Activated CD4-positive, CD25-positive, alpha-beta regulatory T cell treated with anti-CD3 and anti-CD28 coated beads, Interleukin-2, amount 50 U/mL, for 24 hours (primary cell): ENCODE data around the gene UNK.
"Not testable (repeated sequence)": the region's sequence is repeated elsewhere in the genome, so short reads cannot be mapped to it uniquely, and the experiment has no call there.

Source experiments
- ATAC-seq, 2 donors: fragments of 150-1000 bp; cut with Tn5 transposase; one replicate each; pipeline ENCODE4 v1.10.0; 2021; ENCODE audit warnings: mild to moderate bottlenecking in 1 of 2, moderate library complexity in 1 of 2

The UNK gene

DNA sequence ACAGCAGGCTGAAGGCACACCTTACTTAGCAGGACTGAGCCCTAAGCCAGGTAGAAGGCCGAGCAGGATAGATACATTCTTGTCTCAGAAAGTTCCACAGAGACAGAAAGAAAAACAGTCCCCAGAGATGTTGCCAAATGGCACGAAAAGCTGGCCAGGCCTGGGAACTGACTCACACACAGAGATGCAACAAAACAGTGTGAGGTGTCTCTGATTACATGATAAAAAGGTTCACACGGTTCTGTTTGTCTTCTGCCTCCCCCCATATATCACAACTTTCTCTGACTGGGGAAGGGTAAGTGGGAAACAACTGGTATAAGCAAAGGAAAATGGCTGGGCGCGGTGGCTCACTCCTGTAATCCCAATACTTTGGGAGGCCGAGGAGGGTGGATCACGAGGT lies 68.8 kb downstream of the UNK start:
- no peak for ATAC-seq

DNA sequence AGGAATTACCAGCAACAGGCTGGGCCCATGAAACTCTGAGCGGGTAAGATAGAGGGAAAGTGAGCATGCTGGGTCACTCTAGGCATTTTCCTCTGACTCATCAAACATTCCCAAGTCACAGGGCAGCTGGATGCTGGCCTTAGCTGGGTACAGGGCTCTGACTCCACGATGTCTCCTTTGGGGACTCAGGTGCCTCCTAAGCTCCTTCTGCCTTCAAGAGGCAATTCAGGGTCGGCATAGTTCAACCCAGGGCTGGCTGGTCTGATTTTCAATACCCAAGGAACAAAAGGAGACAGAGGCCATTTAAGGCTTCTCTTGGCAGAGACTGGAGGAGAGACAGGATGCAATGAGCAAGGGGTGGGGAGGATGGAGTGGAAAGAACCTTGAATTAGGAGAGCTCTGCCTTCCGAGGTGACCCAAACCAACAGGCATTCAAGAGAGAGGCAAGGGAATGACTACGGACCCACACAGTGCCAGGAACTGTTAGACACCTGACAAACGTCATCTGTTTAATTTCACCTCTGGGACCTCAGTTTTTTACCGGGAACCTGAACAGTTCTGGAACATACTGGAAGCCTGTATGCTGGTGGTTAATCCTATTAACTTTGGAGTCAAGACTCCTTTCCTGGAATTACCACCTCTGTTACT lies 69.6 kb downstream of the UNK start:
- ATAC-seq = no peak

DNA sequence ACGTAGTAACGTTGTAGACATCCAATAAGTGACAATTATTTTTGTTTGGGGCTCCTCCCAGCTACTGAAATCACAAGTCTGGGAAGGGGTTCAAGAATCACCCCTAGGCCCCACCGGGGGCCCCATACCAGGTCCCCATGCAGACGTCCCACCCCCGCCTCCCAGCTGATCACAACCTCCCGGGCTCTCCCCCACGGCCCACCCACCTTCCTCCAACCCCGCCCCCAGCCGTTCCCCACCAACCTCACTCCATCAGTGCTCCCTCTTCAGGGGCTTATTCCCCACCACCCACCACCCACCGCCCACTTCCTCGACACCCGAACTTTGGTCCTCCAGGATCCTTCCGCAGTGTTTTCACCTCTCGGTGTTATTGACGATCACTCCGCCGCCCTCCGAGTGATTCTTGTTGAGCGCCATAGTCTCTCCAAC lies 70.3 kb downstream of the UNK start:
- no peak for ATAC-seq

DNA sequence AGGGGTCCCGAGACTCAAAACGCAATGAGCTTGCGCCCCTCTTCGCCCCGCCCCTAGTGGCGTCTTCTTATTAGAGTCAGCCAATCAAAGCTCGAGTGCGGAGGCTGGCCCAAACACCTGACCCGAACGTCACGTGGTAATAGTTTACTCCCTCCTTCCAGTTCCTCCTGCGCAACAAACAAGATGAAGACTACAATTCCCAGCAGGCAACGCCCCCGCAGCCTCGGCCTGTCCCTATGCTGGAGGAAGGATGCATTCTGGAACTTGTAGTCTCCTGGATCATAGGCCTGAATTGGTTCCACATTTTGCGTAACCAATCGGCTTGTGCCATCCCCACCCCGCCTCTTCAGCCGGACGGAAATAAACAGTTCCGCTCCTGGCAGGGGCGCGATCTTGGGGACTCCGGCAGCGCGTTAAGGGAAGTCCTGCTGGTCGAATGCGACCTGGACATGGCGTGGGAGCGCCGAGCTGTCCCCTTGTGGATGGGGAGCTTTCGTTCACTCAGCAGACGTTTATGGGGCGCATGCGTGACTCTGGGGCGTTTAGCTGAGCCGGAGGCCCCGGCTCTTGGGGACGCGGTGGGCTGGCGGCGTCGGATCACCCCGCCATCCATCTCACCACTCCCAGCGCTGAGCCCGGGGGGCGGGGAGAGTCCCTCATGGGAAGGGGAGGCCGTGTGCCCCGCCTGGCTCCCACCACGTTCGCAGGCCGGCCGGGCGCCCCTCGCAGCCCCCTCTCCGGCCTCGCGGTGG lies 70.9 kb downstream of the UNK start, which contains the start of gene WBP2:
Gene WBP2, minus strand, starts transcription at position 26 of the 752 bp plus-strand sequence. CDS start 38 bp downstream, outside the sequence.
- ATAC-seq = peak; percentile 90 to 93

DNA sequence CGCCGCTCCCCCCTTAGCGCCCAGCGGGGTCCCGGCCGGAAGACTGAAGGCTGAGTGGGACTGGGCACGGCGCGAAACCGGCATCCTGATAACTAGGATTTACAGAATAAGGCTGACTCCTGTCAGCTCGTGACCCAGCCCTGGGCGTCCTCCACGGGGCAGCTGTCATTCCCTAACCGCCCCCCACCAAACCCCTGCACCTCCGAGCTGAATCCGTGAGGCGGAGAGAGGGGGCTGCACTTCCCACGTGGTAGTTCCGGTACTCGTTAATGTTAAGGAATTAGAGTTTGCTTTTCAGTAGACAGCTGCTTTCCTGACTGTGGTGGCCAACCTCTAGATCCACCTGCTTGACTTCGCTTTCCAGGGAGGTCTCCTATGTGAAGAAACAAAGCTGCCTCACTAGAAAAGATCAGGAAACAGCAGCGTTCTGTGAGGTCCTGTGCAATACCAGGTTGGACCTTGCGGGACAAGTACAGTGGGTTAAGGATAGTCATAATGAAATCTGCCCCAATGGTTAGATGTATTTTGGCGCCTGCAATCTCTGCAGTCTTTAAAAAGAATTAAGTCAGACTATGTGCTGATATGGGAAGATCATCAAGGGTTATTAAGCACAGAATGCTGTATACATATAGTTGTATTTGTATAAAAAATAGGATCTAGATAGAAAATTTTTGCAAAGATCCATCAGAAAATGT lies 71.6 kb downstream of the UNK start:
- ATAC-seq = peak in 1 of 2 donors; percentile 14

DNA sequence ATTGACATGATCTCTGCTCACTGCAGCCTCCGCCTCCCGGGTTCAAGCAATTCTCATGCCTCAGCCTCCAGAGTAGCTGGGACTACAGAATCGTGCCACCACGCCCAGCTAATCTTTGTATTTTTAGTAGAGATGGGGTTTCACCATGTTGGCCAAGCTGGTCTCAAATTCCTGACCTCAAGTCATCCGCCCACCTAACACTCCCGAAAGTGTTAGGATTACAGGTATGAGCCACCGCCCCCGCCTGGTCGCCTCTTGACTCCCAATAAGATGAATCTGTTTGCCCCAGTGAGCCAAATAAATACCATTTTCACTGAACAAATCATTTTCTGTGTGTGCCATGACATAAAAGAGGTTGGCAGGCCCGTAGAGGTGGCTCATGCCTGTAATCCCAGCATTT lies 74.8 kb downstream of the UNK start:
- not testable (repeated sequence) for ATAC-seq

DNA sequence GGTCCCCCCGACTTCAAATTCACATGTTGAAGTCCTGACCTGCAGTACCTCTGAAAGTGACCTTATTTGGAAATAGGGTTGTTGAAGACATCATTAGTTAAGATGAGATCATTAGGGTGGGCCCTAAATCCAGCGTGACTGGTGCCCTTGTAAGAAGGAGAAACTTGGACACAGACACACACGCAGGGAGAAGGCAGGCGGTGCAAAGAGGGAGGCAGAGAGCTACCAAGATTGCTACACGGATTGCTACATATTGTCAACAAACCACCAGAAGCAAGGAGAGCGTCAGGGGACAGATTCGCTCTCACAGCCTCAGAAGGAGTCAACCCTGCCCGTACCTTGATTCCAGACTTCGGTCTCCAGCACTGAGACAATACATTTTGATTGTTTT lies 77.3 kb downstream of the UNK start:
- no peak for ATAC-seq

DNA sequence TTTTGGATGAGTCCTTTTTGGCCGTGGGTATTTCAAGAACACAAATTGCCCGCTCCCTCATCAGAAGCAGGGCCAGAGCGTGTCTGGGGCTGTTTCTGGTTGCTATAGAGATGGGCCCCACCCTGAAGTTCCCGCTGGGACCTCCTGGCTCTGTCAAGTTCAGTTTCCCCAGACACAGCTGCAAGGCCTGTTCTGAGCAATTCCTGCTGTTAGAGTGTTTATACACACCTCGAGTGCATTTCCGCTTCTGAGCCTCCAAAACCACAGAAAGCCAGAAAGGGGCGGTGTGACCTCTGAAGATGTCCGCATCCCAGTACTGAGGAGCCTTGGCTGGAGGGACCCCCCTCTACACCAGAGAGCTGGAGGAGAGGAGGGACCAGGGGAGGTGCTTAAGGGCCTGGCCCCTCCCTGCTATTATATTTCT lies 79.9 kb downstream of the UNK start:
- peak; percentile 32 to 51 for ATAC-seq

DNA sequence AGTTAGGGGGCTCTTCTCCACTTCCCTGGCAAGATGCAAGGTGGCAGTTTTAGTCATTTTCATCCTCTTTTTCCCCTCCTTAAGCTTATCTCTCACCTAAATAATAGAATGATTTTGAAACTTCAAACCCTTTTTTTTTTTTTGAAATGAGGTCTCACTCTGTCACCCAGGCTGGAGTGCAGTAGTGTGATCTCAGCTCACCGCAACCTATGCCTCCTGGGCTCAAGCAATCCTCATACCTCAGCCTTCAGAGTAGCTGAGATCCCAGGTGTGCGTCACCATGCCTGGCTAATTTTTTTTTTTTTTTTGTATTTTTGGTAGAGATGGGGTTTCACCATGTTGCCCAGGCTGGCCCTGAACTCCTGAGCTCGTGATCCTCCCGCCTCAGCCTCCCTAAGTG lies 80.3 kb downstream of the UNK start:
- not testable (repeated sequence) for ATAC-seq

DNA sequence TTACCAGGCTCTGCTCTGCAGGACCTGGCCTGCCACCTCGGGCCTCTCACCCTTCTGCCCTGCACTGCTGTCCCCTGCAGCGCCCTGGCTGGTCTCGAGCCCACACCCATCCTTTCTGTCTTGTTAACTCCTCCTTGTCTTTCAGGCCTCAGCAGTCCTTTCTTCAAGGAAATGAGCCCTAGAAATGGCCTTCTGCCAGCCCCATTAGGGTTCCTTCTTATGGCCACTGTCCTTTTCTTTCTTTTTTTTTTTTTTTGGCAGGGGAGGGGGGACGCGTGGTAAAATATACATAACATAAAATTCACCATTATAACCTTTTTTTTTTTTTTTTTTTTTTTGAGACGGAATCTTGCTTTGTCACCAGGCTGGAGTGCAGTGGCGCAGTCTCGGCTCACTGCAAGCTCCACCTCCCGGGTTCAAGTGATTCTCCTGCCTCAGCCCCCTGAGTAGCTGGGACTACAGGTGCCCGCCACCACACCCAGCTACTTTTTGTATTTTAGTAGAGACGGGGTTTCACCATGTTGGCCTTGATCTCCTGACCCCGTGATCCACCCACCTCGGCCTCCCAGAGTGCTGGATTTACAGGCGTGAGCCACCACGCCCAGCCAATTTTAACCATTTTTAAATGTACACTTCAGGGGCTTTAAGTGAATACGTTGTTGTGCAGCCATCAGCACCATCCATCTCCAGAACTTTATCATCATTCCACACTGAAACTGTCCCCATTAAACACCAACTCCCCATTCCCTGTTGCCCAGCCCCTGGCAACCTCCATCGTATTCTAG lies 81.0 kb downstream of the UNK start:
- not testable (repeated sequence) for ATAC-seq

DNA sequence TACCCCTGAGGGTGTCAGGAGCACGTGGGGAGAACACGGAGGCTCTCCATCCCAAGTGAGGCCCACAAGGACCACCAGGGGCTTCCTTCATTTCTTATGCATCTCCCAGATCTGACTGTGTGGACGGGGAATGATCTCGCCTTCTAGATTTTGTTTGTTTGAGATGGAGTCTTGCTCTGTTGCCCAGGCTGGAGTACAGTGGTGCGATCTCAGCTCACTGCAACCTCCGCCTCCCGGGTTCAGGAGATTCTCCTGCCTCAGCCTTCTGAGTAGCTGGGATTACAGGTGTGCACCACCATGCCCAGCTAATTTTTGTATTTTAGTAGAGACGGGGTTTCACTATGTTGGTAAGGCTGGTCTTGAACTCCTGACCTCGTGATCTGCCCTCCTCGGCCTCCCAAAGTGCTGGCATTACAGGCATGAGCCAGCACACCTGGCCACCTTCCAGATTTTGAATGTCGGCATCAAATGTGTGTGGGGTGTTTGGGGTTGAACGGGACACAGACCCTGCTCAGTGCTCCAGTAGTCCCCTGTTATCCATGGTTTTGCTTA lies 84.2 kb downstream of the UNK start:
- ATAC-seq = not testable (repeated sequence)

DNA sequence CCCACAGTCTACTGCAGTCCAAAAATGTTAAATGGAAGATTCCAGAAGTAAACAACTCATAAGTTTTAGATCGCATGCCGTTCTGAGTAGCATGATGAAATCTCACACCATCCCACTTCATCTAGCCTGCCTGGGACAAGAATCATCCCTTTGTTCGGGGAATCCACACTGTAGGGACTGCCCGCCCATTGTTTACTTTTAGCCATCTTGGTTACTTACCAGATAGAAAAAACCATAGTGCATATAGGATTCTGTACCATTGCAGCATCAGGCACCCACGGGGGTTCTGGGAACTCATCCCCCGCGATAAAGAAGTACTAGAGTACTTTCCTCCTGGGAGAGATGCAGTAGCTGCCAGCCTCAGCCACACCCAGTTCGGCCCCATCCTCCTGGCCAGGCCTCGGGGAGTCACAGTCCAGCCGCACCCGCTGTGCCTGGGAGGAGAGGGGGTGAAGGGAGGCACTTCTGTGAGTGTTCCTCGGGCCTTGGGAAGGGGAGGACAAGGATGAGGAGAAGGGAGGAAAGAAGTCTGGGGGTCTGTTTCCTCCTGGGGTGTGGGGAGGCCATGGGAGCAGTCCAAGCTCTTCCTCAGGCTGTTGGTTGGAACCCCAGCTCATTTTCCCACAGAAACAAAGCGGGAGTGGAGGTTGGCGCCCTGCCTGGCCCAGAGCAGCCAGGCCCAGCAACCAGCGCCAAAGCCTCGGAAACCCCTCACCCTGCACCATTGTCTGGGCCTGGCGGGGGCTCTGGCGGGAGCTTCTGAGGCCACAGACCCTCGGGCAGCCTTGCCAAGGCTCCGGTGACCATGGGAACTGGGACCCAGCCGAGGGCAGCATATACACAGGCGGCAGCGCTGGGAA lies 84.9 kb downstream of the UNK start:
- ATAC-seq = no peak

DNA sequence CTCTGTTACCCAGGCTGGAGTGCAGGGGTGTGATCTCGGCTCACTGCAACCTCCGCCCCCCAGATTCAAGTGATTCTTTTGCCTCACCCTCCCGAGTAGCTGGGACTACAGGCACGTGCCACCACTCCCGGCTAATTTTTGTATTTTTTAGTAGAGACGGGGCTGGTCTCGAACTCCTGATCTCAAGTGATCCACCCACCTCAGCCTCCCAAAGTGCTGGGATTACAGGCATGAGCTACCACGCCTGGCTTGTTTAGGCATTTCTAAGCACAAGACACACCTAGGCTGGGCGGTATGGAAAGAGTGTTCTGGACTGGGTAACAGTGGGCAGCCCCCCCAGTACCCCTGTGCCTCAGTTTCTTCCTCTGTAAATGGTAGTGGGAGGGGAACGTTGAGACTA lies 85.6 kb downstream of the UNK start:
- ATAC-seq = not testable (repeated sequence)

DNA sequence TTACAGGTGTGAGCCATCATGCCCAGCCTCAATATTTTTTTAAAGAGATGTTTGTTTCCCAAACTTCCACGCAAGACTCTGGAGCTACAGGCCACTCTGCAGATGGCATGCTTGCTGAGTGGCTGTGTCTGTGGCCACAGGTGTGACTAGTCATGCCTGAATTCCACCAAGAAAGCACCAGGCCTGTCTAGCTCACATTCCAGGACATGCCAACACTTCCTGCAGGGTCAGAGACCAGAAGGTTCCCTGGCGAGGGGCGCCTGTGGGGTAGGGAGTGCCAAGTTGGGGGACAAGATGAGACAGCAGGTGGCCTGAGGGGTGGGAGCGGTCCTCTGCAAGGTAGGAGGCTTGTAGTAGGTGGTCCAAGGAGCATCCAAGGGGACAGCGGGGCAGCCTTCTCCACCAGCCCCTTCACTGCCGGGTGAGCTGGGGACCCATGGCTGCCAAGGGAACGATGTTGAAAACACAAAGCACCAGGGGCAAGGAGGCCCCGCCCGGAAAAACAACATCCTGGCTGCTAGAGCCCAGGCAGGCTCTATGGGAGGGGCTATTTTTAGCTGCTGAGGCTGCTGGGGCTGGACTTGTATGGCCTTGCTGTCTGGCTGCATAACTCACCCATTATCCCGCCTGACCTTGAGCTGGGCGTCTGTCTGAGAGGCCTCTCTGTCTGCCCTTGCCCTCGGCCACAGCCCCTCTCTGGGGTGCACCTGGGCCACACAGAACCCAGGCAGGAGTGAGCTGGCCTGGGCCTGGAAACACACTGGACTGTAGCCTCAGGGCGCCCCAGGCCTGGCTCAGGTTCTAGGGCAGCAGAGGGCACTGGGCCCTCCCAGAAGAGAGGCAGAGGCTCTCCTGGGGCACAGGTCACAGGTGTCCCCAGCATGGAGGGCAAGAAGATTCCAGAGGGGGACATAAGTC lies 88.1 kb downstream of the UNK start:
- no peak for ATAC-seq

DNA sequence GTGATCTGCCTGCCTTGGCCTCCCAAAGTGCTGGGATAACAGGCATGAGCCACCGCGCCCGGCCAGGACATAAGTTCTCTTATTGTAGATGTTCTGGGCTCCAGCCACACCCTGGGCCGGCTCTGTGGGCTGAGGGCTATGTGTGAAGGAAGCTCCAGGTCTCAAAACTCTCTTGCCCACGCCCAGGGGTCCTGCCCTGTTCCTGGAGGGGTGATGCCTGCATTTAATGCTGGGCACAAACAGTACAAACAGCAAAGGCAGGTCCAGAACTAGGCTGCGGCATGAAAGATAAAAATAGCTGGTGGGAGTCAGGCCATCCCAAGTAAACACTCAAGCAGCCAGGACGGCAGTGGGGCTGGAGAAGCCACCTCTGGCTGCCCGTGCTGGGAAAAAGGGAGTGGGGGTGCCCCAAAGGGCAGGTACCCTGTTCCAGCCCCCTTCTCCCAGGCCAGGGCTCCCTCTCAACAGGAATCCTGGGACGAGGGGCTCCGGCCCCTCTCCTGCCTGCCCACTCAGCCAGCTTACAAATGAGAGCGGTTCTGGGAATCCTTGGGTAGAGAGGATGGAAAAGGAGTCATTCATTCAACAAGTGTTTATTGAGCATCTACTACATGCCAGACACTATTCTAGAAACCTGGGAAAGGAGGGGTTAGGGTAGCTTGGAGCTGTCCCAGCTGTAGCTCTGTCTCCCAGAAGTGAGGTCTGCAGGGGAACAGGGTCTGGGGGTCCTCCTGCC lies 89.1 kb downstream of the UNK start:
- no peak for ATAC-seq

DNA sequence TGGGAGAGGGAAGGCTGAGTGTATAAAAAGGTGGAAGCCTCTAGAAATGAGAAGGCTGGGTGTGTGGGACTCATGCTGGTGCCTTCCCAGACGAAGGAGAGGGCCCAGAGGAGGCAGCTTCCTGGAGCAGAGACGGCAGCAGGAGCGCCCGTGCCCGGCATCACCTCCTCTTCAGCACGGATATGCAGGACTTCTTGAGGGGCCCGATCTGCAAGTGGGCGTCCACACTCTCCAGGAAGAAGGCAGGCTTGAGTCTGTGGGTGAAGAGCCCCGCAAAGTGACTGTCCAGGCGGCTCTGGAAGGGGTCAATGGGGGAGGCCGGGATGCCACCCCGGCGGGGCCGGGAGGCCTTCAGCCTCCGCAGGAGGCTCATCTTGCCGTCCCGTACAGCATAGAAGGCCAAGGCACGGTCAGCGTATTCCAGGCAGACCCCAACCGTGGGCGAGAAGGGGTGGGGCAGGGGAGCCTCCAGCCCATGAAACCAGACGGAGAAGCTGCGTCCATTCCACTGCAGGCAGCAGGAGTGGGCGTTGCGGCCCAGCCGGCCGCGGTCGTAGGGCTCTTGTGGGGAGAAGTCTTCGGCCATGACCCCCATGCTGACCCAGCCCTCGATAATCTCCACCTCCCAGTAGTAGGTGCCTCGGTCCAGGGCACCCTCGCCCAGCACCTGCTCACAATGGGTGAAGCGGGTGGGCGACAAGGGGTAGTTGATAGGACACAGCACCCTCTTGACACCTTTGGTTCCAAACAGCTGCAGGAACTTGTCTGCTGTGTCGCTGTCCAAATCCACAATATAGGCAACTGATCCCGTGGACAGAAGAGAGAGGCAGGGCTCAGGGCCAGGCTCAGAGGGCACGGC lies 89.9 kb downstream of the UNK start:
- ATAC-seq = no peak
